Skin of body (tissue), 2 donors: ENCODE results near the gene ABCF3. TPM values are rescaled to one million over a fixed set of nuclear protein-coding genes. Genes with fewer than 3 reads are reported as not detected.

ENCODE experiments used
- DNase-seq: peaks from one replicate; lab custom pipeline; 2025; lab: John Stamatoyannopoulos, UW
- total RNA-seq: library from RNA; depleted of rRNA; stranded (reverse); fragments of >200 nt; gene quantifications from one replicate; pipeline ENCODE4 v1.2.3, GENCODE V29; 2014

Gene ABCF3
- total RNA-seq, 1 donor from 2014 or later: 46.3 TPM

DNA sequence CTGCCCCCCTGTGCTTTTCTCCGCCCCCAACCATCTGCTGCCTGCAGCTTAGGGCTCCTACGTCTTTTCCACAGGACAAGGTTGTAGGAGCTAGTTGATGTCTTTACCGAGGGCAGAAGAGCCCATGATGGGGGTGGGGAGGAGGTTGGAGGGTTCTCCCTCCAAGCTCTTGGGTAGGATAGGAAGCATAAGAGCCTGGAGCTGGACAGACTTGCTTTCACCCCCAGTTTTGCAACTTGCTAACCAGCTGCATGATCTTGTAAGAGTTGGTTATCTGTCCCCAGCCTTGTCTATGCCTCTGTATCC is 856 bp downstream of the ABCF3 start:
- DNase-seq: no peak

DNA sequence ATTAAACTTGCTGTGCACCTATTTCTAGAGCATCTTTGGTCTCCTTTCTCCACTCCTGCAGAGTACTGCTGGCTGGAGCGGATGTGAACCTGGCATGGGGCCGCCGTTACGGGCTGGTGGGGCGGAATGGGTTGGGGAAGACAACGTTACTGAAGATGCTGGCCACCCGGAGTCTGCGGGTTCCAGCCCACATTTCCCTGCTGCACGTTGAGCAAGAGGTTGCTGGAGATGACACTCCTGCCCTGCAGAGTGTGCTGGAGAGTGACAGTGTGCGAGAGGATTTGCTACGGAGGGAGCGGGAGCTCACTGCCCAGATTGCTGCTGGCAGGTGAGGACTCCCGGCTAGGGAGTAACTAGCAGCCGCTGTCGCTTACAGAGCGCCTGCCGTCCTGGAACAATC is 2.1 kb downstream of the ABCF3 start:
- DNase-seq: no peak

DNA sequence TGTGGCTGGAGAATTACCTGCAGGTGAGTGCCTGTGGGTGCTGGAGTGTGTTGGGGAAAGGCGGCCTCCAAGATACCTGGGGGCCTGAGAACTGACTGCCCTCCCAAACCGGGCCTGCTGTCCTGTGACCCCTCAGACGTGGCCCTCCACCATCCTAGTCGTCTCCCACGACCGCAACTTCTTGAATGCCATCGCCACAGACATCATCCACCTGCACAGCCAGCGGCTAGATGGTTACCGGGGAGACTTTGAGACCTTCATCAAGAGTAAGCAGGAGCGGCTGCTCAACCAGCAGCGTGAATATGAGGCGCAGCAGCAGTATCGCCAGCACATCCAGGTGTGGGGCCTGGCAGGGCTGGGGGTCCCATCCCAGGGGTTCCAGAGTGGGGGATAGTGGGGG is 3.4 kb downstream of the ABCF3 start:
- no peak for DNase-seq

DNA sequence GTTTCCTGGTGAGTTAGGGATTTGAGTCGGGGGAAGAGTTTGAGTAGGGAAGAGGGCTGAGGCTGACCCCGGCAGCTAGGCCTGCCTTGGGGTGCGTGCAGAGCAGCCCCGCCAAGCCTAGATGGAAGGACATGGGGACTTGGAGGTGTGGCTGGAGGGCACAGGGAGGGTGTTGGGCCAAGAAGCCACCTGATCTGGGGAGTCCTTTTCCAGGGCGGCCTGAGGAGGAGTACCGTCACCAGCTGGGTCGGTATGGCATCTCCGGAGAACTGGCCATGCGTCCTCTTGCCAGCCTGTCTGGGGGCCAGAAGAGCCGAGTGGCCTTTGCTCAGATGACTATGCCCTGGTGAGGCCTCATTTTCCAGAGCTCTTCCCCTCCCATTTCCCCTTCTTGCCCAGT is 6.9 kb downstream of the ABCF3 start:
- no peak for DNase-seq

- DNase-seq: no peak
Observed at GRCh38 chr3:184193991-184194539, 8.1 kb downstream of the ABCF3 start.

DNA sequence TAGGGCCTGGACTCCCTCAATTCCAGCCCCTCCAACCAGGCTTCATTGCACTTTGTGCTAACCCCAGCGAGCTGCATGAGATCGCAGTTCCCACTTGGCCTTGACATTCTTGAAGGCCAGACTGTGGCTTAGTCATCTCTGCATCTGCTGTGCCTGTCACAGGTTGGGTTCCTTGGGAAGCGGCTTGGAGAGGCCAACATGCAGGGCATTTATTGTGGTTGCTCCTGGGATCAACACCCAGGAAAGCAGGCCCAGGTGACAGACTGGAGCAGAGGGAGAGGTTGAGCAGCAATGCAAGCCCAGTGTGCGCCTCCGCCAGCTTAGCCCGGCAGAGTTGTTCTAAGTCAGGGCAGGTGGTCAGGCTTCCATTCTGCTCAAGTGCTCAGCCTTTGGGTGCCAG is 10.5 kb downstream of the ABCF3 start:
- no peak for DNase-seq

GRCh38 chr3:184198509-184198908 is 12.5 kb downstream of the ABCF3 start:
- DNase-seq: no peak

DNA sequence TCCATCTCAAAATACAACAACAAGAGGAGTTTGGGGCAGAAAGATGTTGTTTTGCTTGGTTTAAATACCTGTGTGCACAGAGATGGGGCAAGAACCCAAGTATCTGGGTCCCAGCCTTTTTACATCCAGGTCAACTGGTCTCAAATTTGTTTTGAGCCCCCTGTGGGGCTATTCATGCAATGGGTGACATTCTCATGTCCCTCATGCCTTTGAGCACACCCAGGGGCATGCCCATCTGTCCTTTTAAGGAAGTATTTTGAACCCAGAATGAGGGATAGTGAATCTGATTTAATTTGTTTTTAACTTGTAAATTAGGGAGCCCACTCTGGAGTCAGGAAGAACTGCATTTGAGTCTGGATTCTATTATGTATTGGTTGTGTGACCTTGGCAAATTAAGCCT is 14.8 kb downstream of the ABCF3 start:
- no peak for DNase-seq

DNA sequence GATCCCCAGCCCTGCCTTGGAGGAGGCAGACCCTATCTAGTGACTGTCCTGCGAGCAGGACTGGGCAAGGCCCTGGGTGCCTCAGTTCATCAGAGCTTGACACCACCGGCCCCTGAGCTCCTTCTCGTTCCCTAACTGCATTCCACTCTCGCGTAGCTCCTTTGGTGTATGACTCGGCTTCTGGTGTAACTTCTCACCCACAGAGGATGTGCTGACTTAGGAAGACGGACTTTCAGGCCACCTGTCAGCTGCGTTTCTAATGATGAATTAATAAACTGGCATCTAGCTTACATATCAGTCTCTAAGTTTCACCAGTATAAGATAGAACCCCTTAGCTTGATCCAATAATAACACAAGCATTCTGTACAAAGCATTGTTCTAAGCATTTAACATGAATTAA is 17.5 kb downstream of the ABCF3 start:
- no peak for DNase-seq

DNA sequence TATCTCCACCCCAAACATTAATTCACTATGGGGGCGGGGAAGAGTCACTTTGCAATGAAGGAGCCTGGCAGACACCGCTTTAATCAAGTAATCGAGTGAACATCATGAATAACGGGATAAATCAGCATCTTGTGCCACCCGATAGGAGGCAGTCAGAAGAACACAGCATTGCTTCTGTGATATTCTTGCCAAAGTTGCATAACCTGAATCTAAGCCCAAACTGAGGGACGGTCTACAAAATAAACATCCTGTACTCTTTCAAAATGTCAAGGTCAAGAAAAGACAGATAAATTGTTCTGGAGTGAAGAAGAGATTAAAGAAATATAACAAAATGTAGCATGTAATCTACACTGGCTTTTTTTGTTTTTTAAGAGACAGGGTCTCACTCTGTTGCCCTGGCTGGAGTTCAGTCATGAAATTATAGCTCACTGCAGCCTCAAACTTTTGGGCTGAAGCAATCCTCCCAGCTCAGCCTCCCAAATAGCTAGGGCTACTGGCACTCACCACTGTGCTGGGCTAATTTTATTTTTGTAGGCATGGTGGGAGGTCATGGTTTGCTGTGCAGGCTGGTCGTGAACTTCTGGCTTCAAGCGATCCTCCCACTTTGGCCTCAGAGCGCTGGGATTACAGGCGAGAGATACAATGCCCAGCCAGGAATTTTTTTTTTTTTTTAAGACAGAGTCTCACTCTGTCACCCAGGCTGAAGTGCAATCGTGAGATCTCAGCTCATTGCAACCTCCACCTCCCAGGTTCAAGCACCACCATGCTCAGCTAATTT is 23.3 kb downstream of the ABCF3 start:
- no peak for DNase-seq

GRCh38 chr3:184211297-184211696 is 25.3 kb downstream of the ABCF3 start:
- DNase-seq: no peak

GRCh38 chr3:184211718-184212117 is 25.7 kb downstream of the ABCF3 start:
- no peak for DNase-seq

GRCh38 chr3:184218814-184219213 is 32.8 kb downstream of the ABCF3 start:
- DNase-seq: no peak

- no peak for DNase-seq
Observed at GRCh38 chr3:184222521-184222920, 36.5 kb downstream of the ABCF3 start.

GRCh38 chr3:184223946-184224345 is 37.9 kb downstream of the ABCF3 start:
- DNase-seq: no peak

DNA sequence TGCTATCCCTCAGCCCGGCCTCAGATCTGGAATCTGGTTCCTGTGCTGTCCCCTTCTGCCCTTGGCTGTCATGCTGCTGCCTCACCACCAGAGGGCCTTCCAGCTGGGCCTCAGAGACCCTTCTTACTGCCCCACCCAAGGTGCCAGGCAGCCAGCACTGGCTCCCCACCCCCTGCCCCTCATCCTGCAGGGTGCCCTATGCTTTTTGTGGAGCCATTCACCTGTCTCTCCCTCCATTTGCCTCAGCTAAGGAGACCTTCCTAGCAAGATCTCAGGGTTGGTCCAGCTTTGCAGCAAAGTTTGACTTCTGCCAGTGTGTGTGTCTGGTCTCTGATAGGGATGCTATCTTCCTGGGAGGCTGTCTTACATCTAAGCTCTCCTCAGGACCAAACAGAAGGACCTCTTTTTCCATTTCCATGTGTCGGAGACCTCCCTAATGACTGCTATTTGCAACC is 41.5 kb downstream of the ABCF3 start:
- DNase-seq: no peak

DNA sequence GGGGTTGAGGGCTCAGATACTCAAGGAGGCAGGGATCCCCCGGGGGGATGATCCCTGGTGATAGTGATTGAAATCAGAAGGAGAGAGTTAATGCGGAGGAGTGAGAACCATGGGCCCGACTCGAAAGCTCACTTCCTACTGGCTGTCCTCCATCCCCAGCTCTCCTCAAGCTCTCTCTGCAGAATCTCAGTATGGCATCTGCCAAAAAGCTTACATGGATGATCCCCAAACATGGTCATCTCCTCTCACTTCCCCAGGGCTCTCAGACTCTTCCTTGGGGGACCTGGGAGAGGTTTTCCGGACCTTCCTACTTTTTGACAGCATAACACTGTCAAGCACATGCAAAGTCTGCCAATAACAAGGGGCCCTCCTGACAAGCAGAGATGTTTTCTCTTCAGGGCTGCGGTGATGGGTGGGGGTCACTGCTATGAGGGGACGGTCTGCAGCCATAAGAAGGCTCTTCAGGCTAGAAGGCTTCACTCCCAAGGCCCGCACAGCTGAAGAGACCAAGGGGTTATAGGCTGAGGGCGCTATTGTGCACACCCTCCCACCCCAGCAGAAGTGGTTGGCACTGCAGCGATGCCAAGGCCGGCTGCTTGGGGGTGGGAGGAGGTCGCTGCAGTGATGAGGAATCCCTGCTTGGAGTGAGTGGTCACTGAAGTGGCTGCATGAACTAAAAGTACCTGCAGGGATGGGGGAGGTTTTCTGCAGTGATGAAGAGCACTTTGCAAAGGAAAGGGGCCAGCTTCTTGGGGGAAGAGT is 42.6 kb downstream of the ABCF3 start:
- no peak for DNase-seq

- no peak for DNase-seq
Observed at GRCh38 chr3:184229394-184230080, 43.5 kb downstream of the ABCF3 start, which contains the start of gene VWA5B2. Gene VWA5B2 (plus strand): TSS chr3:184229585. CDS start chr3:184230529, 944 bp downstream.

GRCh38 chr3:184230081-184230602 is 44.1 kb downstream of the ABCF3 start:
- no peak for DNase-seq

GRCh38 chr3:184230603-184231528 is 44.9 kb downstream of the ABCF3 start:
- no peak for DNase-seq

- DNase-seq: no peak
Observed at GRCh38 chr3:184231671-184232070, 45.7 kb downstream of the ABCF3 start.
